CD4-positive, alpha-beta memory T cell (primary cell): ENCODE results near the gene WDR77. TPM values are rescaled to one million over a fixed set of nuclear protein-coding genes. Genes with fewer than 3 reads are reported as not detected.

Experiments used
- CTCF ChIA-PET: fragments of 350-600 bp; sonication (Branson Sonifier 250); formaldehyde crosslinking; loops from one replicate; lab custom pipeline; 2021; ENCODE audit warnings: inconsistent platforms; ENCODE audit not compliant: partially characterized antibody; lab: Charles Lee
- POLR2A ChIA-PET: fragments of 350-600 bp; sonication (Branson Sonifier 250); formaldehyde crosslinking; loops from one replicate; lab custom pipeline; 2021; ENCODE audit not compliant: partially characterized antibody; lab: Charles Lee
- DNase-seq, 5 donors: peaks; one replicate each; pipeline versions ENCODE4 v3.0.0 to v3.0.0-alpha.2; 2020 to 2022; ENCODE audit warnings: mixed read lengths in 1 of 5
- H3K27ac ChIP-seq: one replicate; pipeline ENCODE4 v1.7.0; 2013; ENCODE audit warnings: low read depth, low read length
- H3K27me3 ChIP-seq: 2 replicates; pipeline ENCODE4 v1.7.0; 2013; ENCODE audit warnings: mild to moderate bottlenecking, low read length, moderate library complexity; ENCODE audit not compliant: insufficient read depth
- H3K36me3 ChIP-seq: 2 replicates; pipeline ENCODE4 v1.7.0; 2013; ENCODE audit warnings: mild to moderate bottlenecking, low read length, moderate library complexity; ENCODE audit not compliant: insufficient read depth
- H3K4me1 ChIP-seq: 2 replicates; pipeline ENCODE4 v1.7.0; 2013; ENCODE audit warnings: mild to moderate bottlenecking, low read length, moderate library complexity; ENCODE audit not compliant: insufficient read depth
- H3K4me3 ChIP-seq, 2 donors: one replicate each; pipeline ENCODE4 v1.7.0; 2013; ENCODE audit warnings: low read length in 2 of 2, mild to moderate bottlenecking in 1 of 2
- H3K9me3 ChIP-seq, 2 donors: one replicate each; pipeline ENCODE4 v1.7.0; 2013; ENCODE audit warnings: low read length in 2 of 2, control low read depth in 1 of 2; ENCODE audit not compliant: control insufficient read depth in 1 of 2
- H3K27ac Mint-ChIP-seq, 7 donors: one replicate each; pipeline ENCODE4 v1.8.0; 2020 to 2021; ENCODE audit warnings: mixed read lengths in 7 of 7, mild to moderate bottlenecking in 6 of 7, inconsistent platforms in 3 of 7, moderate library complexity in 3 of 7
- H3K27me3 Mint-ChIP-seq, 2 donors: one replicate each; pipeline ENCODE4 v1.8.0; 2020 to 2021; ENCODE audit warnings: mixed read lengths in 2 of 2
- H3K36me3 Mint-ChIP-seq, 2 donors: one replicate each; pipeline ENCODE4 v1.8.0; 2020 to 2021; ENCODE audit warnings: mixed read lengths in 2 of 2, inconsistent platforms in 1 of 2, mild to moderate bottlenecking in 1 of 2
- H3K4me1 Mint-ChIP-seq, 4 donors: one replicate each; pipeline ENCODE4 v1.8.0; 2020 to 2021; ENCODE audit warnings: mixed read lengths in 4 of 4, mild to moderate bottlenecking in 1 of 4
- H3K4me3 Mint-ChIP-seq, 8 donors: one replicate each; pipeline ENCODE4 v1.8.0; 2020 to 2021; ENCODE audit warnings: mixed read lengths in 8 of 8, mild to moderate bottlenecking in 7 of 8, moderate library complexity in 6 of 8, inconsistent platforms in 3 of 8
- H3K9me3 Mint-ChIP-seq, 8 donors: one replicate each; pipeline ENCODE4 v1.8.0; 2020 to 2021; ENCODE audit warnings: mixed read lengths in 8 of 8, mild to moderate bottlenecking in 5 of 8, inconsistent platforms in 3 of 8, moderate library complexity in 1 of 8
- intact Hi-C: fragments of 100-400 bp; cut with micrococcal nuclease; formaldehyde crosslinking; loops from one replicate; pipeline ENCODE4 v1.15.1; 2023
- polyA plus RNA-seq, 2 donors: library from polyadenylated mRNA; unstranded; fragments of 300-500 nt; fragmentation: Illumina TruSeq; gene quantifications; one replicate each; pipeline ENCODE4 v1.2.3, GENCODE V29; 2021
- total RNA-seq, 2 experiments: library from RNA; stranded (reverse); gene quantifications; one replicate each; pipeline ENCODE4 v1.2.3, GENCODE V29; 2021

WDR77 gene
- total and polyA plus RNA-seq, 4 experiments from 2014 or later = 26.3 to 52.6 (median 34.4) TPM

- Histone ChIP-seq H3K36me3 (peaks cover 41% of the 10 kb centered on the region), H3K4me3 (peak overlapping the region; percentile 78 to 96), H3K27me3 (no peaks in the 10 kb centered on the region), H3K9me3 (no peaks in the 10 kb centered on the region), H3K4me1 (peaks cover 70% of the 10 kb centered on the region), H3K27ac (peak overlapping the region; percentile 91)
- H3K4me1 Mint-ChIP-seq = peaks cover 53 to 85% (median 66%) of the 10 kb centered on the region in 4 donors
- H3K4me3 Mint-ChIP-seq = peak overlapping the region; percentile 98 to 100 (median 99)
- H3K36me3 Mint-ChIP-seq = peaks cover 40 to 78% of the 10 kb centered on the region in 2 donors
- H3K9me3 Mint-ChIP-seq = no peaks in the 10 kb centered on the region
- CTCF ChIA-PET = interaction anchor here (0.7 to 5.5 kb wide), 11 partner anchors 9 to 317 kb away, joined by 3 to 44 read pairs (median 4); partner anchors contain the start of gene C1orf162
- POLR2A ChIA-PET = interaction anchor here (0.7 to 8.1 kb wide), 21 partner anchors 8 to 306 kb away, joined by 3 to 164 read pairs (median 5); partner anchors contain the start of genes C1orf162 and RAP1A
- DNase-seq = peak in 2 of 5 donors; percentile 11 to 60
- intact Hi-C loops = loop anchor here (2.0 kb wide), 2 partner anchors 60 to 170 kb away; partner anchors contain the start of gene RAP1A
- peak overlapping the region; percentile 91 to 100 (median 98) for H3K27ac Mint-ChIP-seq
- H3K27me3 Mint-ChIP-seq = no peaks in the 10 kb centered on the region
These were observed 556 bp downstream of the WDR77 start for GRCh38 chr1:111448482-111448917.

- no peak for DNase-seq
- Histone ChIP-seq H3K4me3 (peak overlapping the region in 1 of 2 donors; percentile 96), H3K36me3 (peaks cover 48% of the 10 kb centered on the region), H3K27me3 (no peaks in the 10 kb centered on the region), H3K27ac (peak overlapping the region; percentile 91), H3K9me3 (no peaks in the 10 kb centered on the region), H3K4me1 (peaks cover 58% of the 10 kb centered on the region)
- Mint-ChIP-seq H3K4me1 (peaks cover 44 to 81% (median 59%) of the 10 kb centered on the region in 4 donors), H3K4me3 (peak overlapping the region; percentile 98 to 100 (median 99)), H3K9me3 (no peaks in the 10 kb centered on the region), H3K36me3 (peaks cover 50 to 83% of the 10 kb centered on the region in 2 donors), H3K27ac (peak overlapping the region; percentile 76 to 100 (median 94)), H3K27me3 (no peaks in the 10 kb centered on the region)
- intact Hi-C loops = no loop called here
- ChIA-PET POLR2A (interaction anchor here (0.7 to 8.1 kb wide), 10 partner anchors 22 to 249 kb away, joined by 3 to 164 read pairs (median 5); partner anchors contain the start of genes C1orf162 and RAP1A), CTCF (interaction anchor here (0.8 to 5.5 kb wide), 11 partner anchors 9 to 249 kb away, joined by 3 to 44 read pairs (median 5); partner anchors contain the start of gene C1orf162)
These were observed 1.8 kb downstream of the WDR77 start for GRCh38 chr1:111446967-111447892.

GRCh38 chr1:111446546-111446945 lies 2.5 kb downstream of the WDR77 start:
- Mint-ChIP-seq H3K27me3 (no peaks in the 10 kb centered on the region), H3K4me1 (peaks cover 41 to 81% (median 60%) of the 10 kb centered on the region in 4 donors), H3K4me3 (peak overlapping the region in 6 of 8 donors; percentile 39 to 100 (median 98)), H3K36me3 (peaks cover 52 to 85% of the 10 kb centered on the region in 2 donors), H3K9me3 (no peaks in the 10 kb centered on the region), H3K27ac (peak overlapping the region; percentile 10 to 100 (median 94))
- no peaks in the 10 kb centered on the region for H3K27me3 ChIP-seq
- DNase-seq = no peak
- H3K36me3 ChIP-seq = peaks cover 54% of the 10 kb centered on the region
- intact Hi-C loops = no loop called here
- ChIA-PET CTCF (interaction anchor here (1.1 to 1.5 kb wide), 2 partner anchors 9 to 45 kb away, joined by 3 to 6 read pairs; no protein-coding TSS in a partner anchor), POLR2A (interaction anchor here (0.7 to 8.1 kb wide), 4 partner anchors 22 to 144 kb away, joined by 5 to 164 read pairs (median 26); partner anchors contain the start of gene C1orf162)
- H3K4me1 ChIP-seq = peaks cover 57% of the 10 kb centered on the region
- H3K9me3 ChIP-seq = no peaks in the 10 kb centered on the region
- no peak overlapping the region for H3K27ac ChIP-seq
- H3K4me3 ChIP-seq = peak overlapping the region in 1 of 2 donors; percentile 10

- H3K9me3 Mint-ChIP-seq = no peaks in the 10 kb centered on the region
- H3K36me3 Mint-ChIP-seq = peaks cover 58 to 89% of the 10 kb centered on the region in 2 donors
- no peaks in the 10 kb centered on the region for H3K27me3 Mint-ChIP-seq
- Histone ChIP-seq H3K4me1 (peaks cover 44% of the 10 kb centered on the region), H3K36me3 (peaks cover 67% of the 10 kb centered on the region), H3K9me3 (no peaks in the 10 kb centered on the region), H3K27me3 (no peaks in the 10 kb centered on the region), H3K27ac (no peak overlapping the region), H3K4me3 (no peak overlapping the region)
- no peak for DNase-seq
- H3K4me1 Mint-ChIP-seq = peaks cover 32 to 64% (median 45%) of the 10 kb centered on the region in 4 donors
- ChIA-PET POLR2A (interaction anchor here (0.7 kb wide), 1 partner anchor 27 kb away, joined by 3 read pairs; no protein-coding TSS in a partner anchor), CTCF (interaction anchor here (1.0 to 1.6 kb wide), 3 partner anchors 37 to 240 kb away, joined by 3 to 5 read pairs (median 3); no protein-coding TSS in a partner anchor)
- peak overlapping the region in 5 of 7 donors; percentile 11 to 81 (median 26) for H3K27ac Mint-ChIP-seq
- intact Hi-C loops = no loop called here
- no peak overlapping the region for H3K4me3 Mint-ChIP-seq
These were observed 5.0 kb downstream of the WDR77 start for GRCh38 chr1:111444031-111444430.

GRCh38 chr1:111442457-111442856 lies 6.6 kb downstream of the WDR77 start:
- no peak overlapping the region for H3K4me3 ChIP-seq
- peaks cover 33% of the 10 kb centered on the region for H3K4me1 ChIP-seq
- no peak overlapping the region for H3K27ac ChIP-seq
- no peaks in the 10 kb centered on the region for H3K9me3 ChIP-seq
- Mint-ChIP-seq H3K4me3 (no peak overlapping the region), H3K4me1 (peaks cover 23 to 52% (median 34%) of the 10 kb centered on the region in 4 donors), H3K27ac (peak overlapping the region in 5 of 7 donors; percentile 11 to 82 (median 74)), H3K9me3 (no peaks in the 10 kb centered on the region), H3K36me3 (peaks cover 65 to 90% of the 10 kb centered on the region in 2 donors), H3K27me3 (no peaks in the 10 kb centered on the region)
- intact Hi-C loops = no loop called here
- H3K36me3 ChIP-seq = peaks cover 80% of the 10 kb centered on the region
- DNase-seq = no peak
- ChIA-PET CTCF (interaction anchor here (0.6 to 4.4 kb wide), 16 partner anchors 11 to 412 kb away, joined by 3 to 23 read pairs (median 3); no protein-coding TSS in a partner anchor), POLR2A (interaction anchor here (0.7 to 2.6 kb wide), 5 partner anchors 11 to 244 kb away, joined by 3 to 10 read pairs (median 4); no protein-coding TSS in a partner anchor)
- no peaks in the 10 kb centered on the region for H3K27me3 ChIP-seq

GRCh38 chr1:111441573-111442192 lies 7.4 kb downstream of the WDR77 start:
- Mint-ChIP-seq H3K36me3 (peaks cover 65 to 88% of the 10 kb centered on the region in 2 donors), H3K27me3 (no peaks in the 10 kb centered on the region), H3K4me1 (peaks cover 16 to 44% (median 27%) of the 10 kb centered on the region in 4 donors), H3K9me3 (no peaks in the 10 kb centered on the region), H3K4me3 (no peak overlapping the region), H3K27ac (peak overlapping the region; percentile 68 to 82 (median 77))
- no peaks in the 10 kb centered on the region for H3K27me3 ChIP-seq
- H3K4me1 ChIP-seq = peaks cover 26% of the 10 kb centered on the region
- no peak overlapping the region for H3K4me3 ChIP-seq
- ChIA-PET POLR2A (interaction anchor here (0.7 to 2.6 kb wide), 6 partner anchors 12 to 254 kb away, joined by 3 to 10 read pairs (median 4); no protein-coding TSS in a partner anchor), CTCF (interaction anchor here (0.6 to 4.4 kb wide), 12 partner anchors 14 to 412 kb away, joined by 3 to 23 read pairs (median 3); partner anchors contain the start of gene OVGP1)
- H3K36me3 ChIP-seq = peaks cover 80% of the 10 kb centered on the region
- peak overlapping the region; percentile 12 for H3K27ac ChIP-seq
- intact Hi-C loops = loop anchor here (1.0 to 2.0 kb wide), 5 partner anchors 35 to 328 kb away; no protein-coding TSS in a partner anchor
- DNase-seq = peak; percentile 62 to 72 (median 64)
- H3K9me3 ChIP-seq = no peaks in the 10 kb centered on the region
